IMR-90 (cell line): ENCODE measurements around the gene MS4A5. TPM values are rescaled to one million over a fixed set of nuclear protein-coding genes. Genes with fewer than 3 reads are reported as not detected.

ENCODE experiments used
- ATAC-seq: fragments of 200-7000 bp; cut with Tn5 transposase; 2 replicates; pipeline ENCODE4 v1.9.1; 2020; ENCODE audit warnings: low read depth, mild to moderate bottlenecking, moderate library complexity
- BruUV-seq: library from RNA; stranded (reverse); fragments of 400-500 nt; replicated peaks from 2 replicates; lab custom pipeline; 2021; lab: Mats Ljungman, UMichigan
- CTCF ChIA-PET: fragments of 300-600 bp; formaldehyde crosslinking; extraction: SDS; loops from one replicate; lab custom pipeline; 2021; ENCODE audit warnings: antibody characterized with exemption; lab: Yijun Ruan, JAX
- POLR2A ChIA-PET: fragments of 300-600 bp; sonication (Branson Sonifier 250); formaldehyde crosslinking; loops from one replicate; lab custom pipeline; 2022; ENCODE audit warnings: antibody characterized with exemption; ENCODE audit not compliant: unreplicated experiment; lab: Charles Lee
- DNase-seq: peaks from one replicate; pipeline ENCODE4 v3.0.0; 2013
- H2AFZ ChIP-seq: replicated peaks from 2 replicates; pipeline ENCODE3; 2013; ENCODE audit warnings: low read length, mild to moderate bottlenecking; ENCODE audit not compliant: poor library complexity
- H2AK5ac ChIP-seq: 2 replicates; pipeline ENCODE4 v1.6.1; 2013; ENCODE audit warnings: low read depth, low read length, inconsistent platforms
- H2AK9ac ChIP-seq: replicated peaks from 2 replicates; pipeline ENCODE3; 2013; ENCODE audit warnings: mild to moderate bottlenecking, low read depth, low read length, moderate library complexity; ENCODE audit not compliant: poor library complexity
- H2BK120ac ChIP-seq: 2 replicates; pipeline ENCODE4 v1.6.1; 2013; ENCODE audit warnings: low read depth, low read length, inconsistent platforms
- H2BK15ac ChIP-seq: 3 replicates; pipeline ENCODE4 v1.6.1; 2013; ENCODE audit warnings: low read depth, low read length, inconsistent platforms
- H2BK20ac ChIP-seq: 2 replicates; pipeline ENCODE4 v1.6.1; 2013; ENCODE audit warnings: low read depth, mild to moderate bottlenecking, inconsistent platforms, low read length, moderate library complexity
- H2BK5ac ChIP-seq: 2 replicates; pipeline ENCODE4 v1.6.1; 2013; ENCODE audit warnings: mild to moderate bottlenecking, low read depth, low read length, inconsistent platforms; ENCODE audit not compliant: poor library complexity, severe bottlenecking
- H3K14ac ChIP-seq: replicated peaks from 2 replicates; pipeline ENCODE4 v1.6.1; 2013; ENCODE audit warnings: low read depth, low read length, inconsistent platforms
- H3K18ac ChIP-seq: 2 replicates; pipeline ENCODE4 v1.6.1; 2013; ENCODE audit warnings: low read depth, low read length, control low read depth
- H3K23ac ChIP-seq: 2 replicates; pipeline ENCODE4 v1.6.1; 2013; ENCODE audit warnings: low read depth, low read length, inconsistent platforms
- H3K27ac ChIP-seq: 2 replicates; pipeline ENCODE4 v1.5.1; 2013; ENCODE audit warnings: mild to moderate bottlenecking, control low read depth, low read length; ENCODE audit not compliant: insufficient read depth
- H3K27me3 ChIP-seq: 2 replicates; pipeline ENCODE4 v1.6.1; 2013; ENCODE audit warnings: low read length; ENCODE audit not compliant: control insufficient read depth, insufficient read depth
- H3K36me3 ChIP-seq: 2 replicates; pipeline ENCODE4 v1.6.1; 2013; ENCODE audit warnings: low read length, mixed read lengths; ENCODE audit not compliant: control insufficient read depth, insufficient read depth
- H3K4ac ChIP-seq: 2 replicates; pipeline ENCODE4 v1.6.1; 2013; ENCODE audit warnings: low read depth, low read length, inconsistent platforms
- H3K4me1 ChIP-seq: 2 replicates; pipeline ENCODE4 v1.6.1; 2013; ENCODE audit warnings: low read length, mixed read lengths; ENCODE audit not compliant: control insufficient read depth, insufficient read depth
- H3K4me2 ChIP-seq: 2 replicates; pipeline ENCODE4 v1.6.1; 2013; ENCODE audit warnings: low read depth, mild to moderate bottlenecking, control low read depth, low read length, moderate library complexity
- H3K4me3 ChIP-seq: 2 replicates; pipeline ENCODE4 v1.5.1; 2013; ENCODE audit warnings: low read depth, mild to moderate bottlenecking, control low read depth, low read length, moderate library complexity; ENCODE audit not compliant: insufficient read depth
- H3K56ac ChIP-seq: 2 replicates; pipeline ENCODE4 v1.6.1; 2013; ENCODE audit warnings: low read length, inconsistent platforms; ENCODE audit not compliant: insufficient read depth; ENCODE audit errors: extremely low read depth
- H3K79me1 ChIP-seq, 2 experiments: 2 replicates each; pipeline ENCODE4 v1.6.1; 2013; ENCODE audit warnings: low read length in 2 of 2, inconsistent platforms in 1 of 2, low read depth in 1 of 2
- H3K9ac ChIP-seq: 2 replicates; pipeline ENCODE4 v1.6.1; 2013; ENCODE audit warnings: low read depth, low read length, control low read depth
- H3K9me1 ChIP-seq: 2 replicates; pipeline ENCODE4 v1.6.1; 2013; ENCODE audit warnings: low read length, inconsistent platforms; ENCODE audit not compliant: insufficient read depth
- H3K9me3 ChIP-seq: 2 replicates; pipeline ENCODE4 v1.6.1; 2013; ENCODE audit warnings: low read length; ENCODE audit not compliant: control insufficient read depth, insufficient read depth
- H4K20me1 ChIP-seq: 2 replicates; pipeline ENCODE4 v1.6.1; 2013; ENCODE audit warnings: low read length, inconsistent platforms; ENCODE audit not compliant: insufficient read depth
- H4K5ac ChIP-seq: 2 replicates; pipeline ENCODE4 v1.6.1; 2013; ENCODE audit warnings: mild to moderate bottlenecking, low read depth, low read length, control low read depth
- H4K8ac ChIP-seq, 2 experiments: 2 replicates each; pipeline ENCODE4 v1.6.1; 2013; ENCODE audit warnings: low read depth in 2 of 2, low read length in 2 of 2, control low read depth in 1 of 2, inconsistent platforms in 1 of 2
- H4K91ac ChIP-seq: 2 replicates; pipeline ENCODE4 v1.6.1; 2013; ENCODE audit warnings: low read depth, low read length, inconsistent platforms; ENCODE audit not compliant: insufficient read depth
- CHD1 ChIP-seq: IDR thresholded peaks from 2 replicates; pipeline ENCODE4 v1.6.1; 2012; ENCODE audit warnings: low read depth, low read length, improper control_type of control experiment
- FOS ChIP-seq: fragments of 150-350 bp; IDR thresholded peaks from 2 replicates; pipeline ENCODE4 v1.6.1; 2016; ENCODE audit warnings: low read depth, low read length
- MXI1 ChIP-seq: IDR thresholded peaks from 2 replicates; pipeline ENCODE4 v1.6.1; 2012; ENCODE audit warnings: low read depth, mild to moderate bottlenecking, low read length, moderate library complexity, borderline replicate concordance
- NFE2L2 ChIP-seq: fragments of 150-350 bp; IDR thresholded peaks from 2 replicates; pipeline ENCODE4 v1.6.1; 2016; ENCODE audit warnings: low read depth, mild to moderate bottlenecking, low read length
- RAD21 ChIP-seq: IDR thresholded peaks from 2 replicates; pipeline ENCODE4 v1.6.1; 2012; ENCODE audit warnings: low read length, improper control_type of control experiment
- RCOR1 ChIP-seq: IDR thresholded peaks from 2 replicates; pipeline ENCODE4 v1.6.1; 2012; ENCODE audit warnings: mild to moderate bottlenecking, low read length, improper control_type of control experiment; ENCODE audit not compliant: insufficient replicate concordance
- SMC3 ChIP-seq: fragments of 150-350 bp; IDR thresholded peaks from 2 replicates; pipeline ENCODE4 v1.6.1; 2016; ENCODE audit warnings: low read depth, mild to moderate bottlenecking, antibody characterized with exemption, low read length, moderate library complexity
- WGBS, 2 experiments: methylation state at CpG; one replicate each; pipeline versions ENCODE4 v1.1.5 to v1.1.7; 2013; ENCODE audit warnings: missing lambda C conversion rate in 2 of 2; ENCODE audit not compliant: insufficient read length in 1 of 2; ENCODE audit errors: extremely low coverage in 2 of 2; 5-methylcytosine and 5-hydroxymethylcytosine counted together
- dilution Hi-C: fragments of 300-500 bp; cut with HindIII; formaldehyde crosslinking; loops from one replicate; pipeline ENCODE4 v1.14.3; 2018; ENCODE audit warnings: low sequenced_read_pairs; ENCODE audit not compliant: unreplicated experiment
- in situ Hi-C: fragments of 300-500 bp; cut with MboI; formaldehyde crosslinking; loops from 3 replicates; pipeline ENCODE4 v1.14.3; 2019; ENCODE audit warnings: low sequenced_read_pairs, inconsistent platforms, mixed read lengths
- intact Hi-C: fragments of 100-400 bp; cut with micrococcal nuclease; formaldehyde crosslinking; loops from 2 replicates; pipeline ENCODE4 v1.10.0; 2022
- polyA plus RNA-seq, 3 experiments: library from polyadenylated mRNA; depleted of rRNA; stranded (reverse); fragments of >200 nt; gene quantifications; 2 replicates each; pipeline ENCODE4 v1.2.3, GENCODE V29; 2012; ENCODE audit warnings: low replicate concordance in 1 of 3
- total RNA-seq: library from RNA; depleted of rRNA; stranded (reverse); fragments of >200 nt; gene quantifications from 2 replicates; pipeline ENCODE4 v1.2.3, GENCODE V29; 2012
- TF ChIP-seq, protein P1 (sequence below): fragments of 150-350 bp; IDR thresholded peaks from 2 replicates; pipeline ENCODE4 v1.6.1; 2016; ENCODE audit warnings: low read depth, mild to moderate bottlenecking, low read length, moderate library complexity, borderline replicate concordance
- TF ChIP-seq, protein P2 (sequence below): conservative IDR thresholded peaks from 2 replicates; pipeline ENCODE4 v1.5.1; 2012; ENCODE audit warnings: mild to moderate bottlenecking, low read depth, low read length, improper control_type of control experiment

Gene MS4A5
- total and polyA plus RNA-seq, 2 of the 4 experiments (the other 2 are of a cell fraction) = not detected

DNA sequence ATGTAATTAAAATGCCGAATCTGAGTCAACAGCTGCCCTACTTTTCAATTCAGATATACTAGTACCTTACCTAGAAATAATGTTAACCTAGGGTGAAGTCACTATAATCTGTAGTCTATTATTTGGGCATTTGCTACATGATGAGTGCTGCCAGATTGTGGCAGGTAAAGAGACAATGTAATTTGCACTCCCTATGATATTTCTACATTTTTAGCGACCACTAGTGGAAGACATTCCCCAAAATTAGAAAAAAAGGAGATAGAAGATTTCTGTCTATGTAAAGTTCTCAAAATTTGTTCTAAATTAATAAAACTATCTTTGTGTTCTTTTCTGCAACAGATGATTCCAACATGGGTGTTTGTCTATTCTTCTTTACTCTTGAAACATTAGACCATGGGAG is 40.4 kb downstream of the MS4A5 start:
- no peak overlapping the region for H2BK20ac ChIP-seq
- DNase-seq (no peak), ATAC-seq (no peak)
- intact Hi-C loops = no loop called here
- in situ Hi-C loops = no loop called here
- H2AK9ac ChIP-seq = no peak overlapping the region
- H4K20me1 ChIP-seq = no peaks in the 10 kb centered on the region
- H3K14ac ChIP-seq = no peak overlapping the region
- H3K4ac ChIP-seq = no peak overlapping the region
- POLR2A ChIA-PET = no interaction called here
- no peaks in the 10 kb centered on the region for H3K27me3 ChIP-seq
- no peak overlapping the region for H3K4me2 ChIP-seq
- no peak overlapping the region for H3K4me3 ChIP-seq
- TF ChIP-seq, protein P1, sequence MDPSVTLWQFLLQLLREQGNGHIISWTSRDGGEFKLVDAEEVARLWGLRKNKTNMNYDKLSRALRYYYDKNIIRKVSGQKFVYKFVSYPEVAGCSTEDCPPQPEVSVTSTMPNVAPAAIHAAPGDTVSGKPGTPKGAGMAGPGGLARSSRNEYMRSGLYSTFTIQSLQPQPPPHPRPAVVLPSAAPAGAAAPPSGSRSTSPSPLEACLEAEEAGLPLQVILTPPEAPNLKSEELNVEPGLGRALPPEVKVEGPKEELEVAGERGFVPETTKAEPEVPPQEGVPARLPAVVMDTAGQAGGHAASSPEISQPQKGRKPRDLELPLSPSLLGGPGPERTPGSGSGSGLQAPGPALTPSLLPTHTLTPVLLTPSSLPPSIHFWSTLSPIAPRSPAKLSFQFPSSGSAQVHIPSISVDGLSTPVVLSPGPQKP = no peak
- TF ChIP-seq FOS = no peak
- TF ChIP-seq, protein P2, sequence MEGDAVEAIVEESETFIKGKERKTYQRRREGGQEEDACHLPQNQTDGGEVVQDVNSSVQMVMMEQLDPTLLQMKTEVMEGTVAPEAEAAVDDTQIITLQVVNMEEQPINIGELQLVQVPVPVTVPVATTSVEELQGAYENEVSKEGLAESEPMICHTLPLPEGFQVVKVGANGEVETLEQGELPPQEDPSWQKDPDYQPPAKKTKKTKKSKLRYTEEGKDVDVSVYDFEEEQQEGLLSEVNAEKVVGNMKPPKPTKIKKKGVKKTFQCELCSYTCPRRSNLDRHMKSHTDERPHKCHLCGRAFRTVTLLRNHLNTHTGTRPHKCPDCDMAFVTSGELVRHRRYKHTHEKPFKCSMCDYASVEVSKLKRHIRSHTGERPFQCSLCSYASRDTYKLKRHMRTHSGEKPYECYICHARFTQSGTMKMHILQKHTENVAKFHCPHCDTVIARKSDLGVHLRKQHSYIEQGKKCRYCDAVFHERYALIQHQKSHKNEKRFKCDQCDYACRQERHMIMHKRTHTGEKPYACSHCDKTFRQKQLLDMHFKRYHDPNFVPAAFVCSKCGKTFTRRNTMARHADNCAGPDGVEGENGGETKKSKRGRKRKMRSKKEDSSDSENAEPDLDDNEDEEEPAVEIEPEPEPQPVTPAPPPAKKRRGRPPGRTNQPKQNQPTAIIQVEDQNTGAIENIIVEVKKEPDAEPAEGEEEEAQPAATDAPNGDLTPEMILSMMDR = no peak
- TF ChIP-seq CHD1 = no peak
- no peak for TF ChIP-seq RAD21
- no peak for TF ChIP-seq RCOR1
- TF ChIP-seq SMC3 = no peak
- TF ChIP-seq NFE2L2 = no peak
- TF ChIP-seq MXI1 = no peak
- dilution Hi-C loops = no loop called here
- no peak overlapping the region for H4K8ac ChIP-seq
- H3K4me1 ChIP-seq = no peaks in the 10 kb centered on the region
- WGBS, 2 experiments = no CpG with 5 or more reads among the region's 2 CpGs
- no peak overlapping the region for H2AFZ ChIP-seq
- CTCF ChIA-PET = no interaction called here
- H4K5ac ChIP-seq = no peak overlapping the region
- no peak overlapping the region for H2BK15ac ChIP-seq
- no peak overlapping the region for H4K91ac ChIP-seq
- H3K27ac ChIP-seq = no peak overlapping the region
- H3K9me1 ChIP-seq = no peaks in the 10 kb centered on the region
- no peak overlapping the region for H3K56ac ChIP-seq
- H3K18ac ChIP-seq = no peak overlapping the region
- H3K9ac ChIP-seq = no peak overlapping the region
- no peak overlapping the region for H3K23ac ChIP-seq
- no peaks in the 10 kb centered on the region for H3K79me1 ChIP-seq
- H2AK5ac ChIP-seq = no peak overlapping the region
- BruUV-seq = no TSS peak
- H3K36me3 ChIP-seq = no peaks in the 10 kb centered on the region
- 0 out of 2 replicates have a peak, but pooled peaks cover under 1% of the 10 kb centered on the region for H3K9me3 ChIP-seq
- no peak overlapping the region for H2BK5ac ChIP-seq
- H2BK120ac ChIP-seq = no peak overlapping the region
